Measurements from ENCODE around the gene SLFN5.
"Not testable (repeated sequence)": the region's sequence is repeated elsewhere in the genome, so short reads cannot be mapped to it uniquely, and the experiment has no call there.

The SLFN5 gene

DNA sequence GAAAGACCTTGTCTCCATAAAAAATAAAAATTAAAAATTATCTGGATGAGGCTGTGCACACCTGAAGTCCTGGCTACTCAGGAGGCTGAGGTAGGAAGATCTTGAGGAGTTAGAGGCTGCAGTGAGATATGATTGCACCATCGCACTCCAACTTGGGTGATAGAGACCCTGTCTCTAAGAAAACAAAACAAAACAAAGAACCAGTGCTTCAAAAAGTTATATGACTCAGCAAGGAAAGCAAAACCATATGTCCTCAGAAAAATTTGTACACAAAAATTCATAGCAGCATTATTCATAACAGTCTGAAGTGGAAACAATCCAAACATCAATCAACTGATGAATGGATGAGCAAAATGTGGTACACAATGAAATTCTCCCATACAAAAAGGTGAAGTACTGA is 48.9 kb downstream of the SLFN5 start:
- DNase-seq (ENCODE audit: low read depth) = no peak

- DNase-seq (ENCODE audit: low read depth) = no peak
Observed at GRCh38 chr17:35293151-35293847, 50.4 kb downstream of the SLFN5 start.

DNA sequence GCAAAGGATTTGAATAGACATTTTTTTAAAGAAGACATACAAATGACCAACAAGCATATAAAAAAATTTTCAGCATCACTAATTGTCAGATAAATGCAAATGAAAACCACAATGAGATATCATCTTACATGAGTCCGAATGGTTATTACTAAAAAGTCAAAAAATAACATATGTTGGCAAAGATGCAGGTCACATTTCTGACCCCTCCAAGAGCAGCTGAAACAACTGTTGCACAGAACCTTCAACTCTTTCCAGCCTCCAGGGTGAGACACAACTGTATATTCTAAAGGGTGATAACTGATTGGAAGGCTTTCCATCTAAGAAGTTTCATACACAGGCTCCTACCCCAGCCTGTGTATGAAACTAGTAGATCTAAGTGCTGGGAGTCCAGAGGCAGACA is 51.9 kb downstream of the SLFN5 start:
- no peak for DNase-seq (ENCODE audit: low read depth)

DNA sequence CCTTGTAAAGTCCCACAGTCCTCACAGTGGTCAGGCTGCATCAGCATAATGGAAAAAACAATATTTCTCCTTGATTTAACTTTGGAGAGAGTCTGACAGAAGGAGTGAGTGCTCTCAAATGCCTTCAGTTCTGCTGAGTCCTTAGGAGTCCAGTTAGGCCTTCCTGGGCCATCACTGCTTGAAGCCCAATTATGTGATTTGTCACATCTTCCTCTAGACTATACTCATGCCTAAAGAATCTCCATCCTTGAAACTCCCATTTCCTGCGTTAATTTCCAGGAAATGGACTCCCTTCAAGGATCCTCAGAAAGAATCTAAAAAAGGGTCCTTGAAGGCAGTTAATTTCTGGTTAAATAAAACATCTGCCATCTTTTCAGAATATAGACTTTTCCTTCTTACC is 52.8 kb downstream of the SLFN5 start:
- no peak for DNase-seq (ENCODE audit: low read depth)

DNA sequence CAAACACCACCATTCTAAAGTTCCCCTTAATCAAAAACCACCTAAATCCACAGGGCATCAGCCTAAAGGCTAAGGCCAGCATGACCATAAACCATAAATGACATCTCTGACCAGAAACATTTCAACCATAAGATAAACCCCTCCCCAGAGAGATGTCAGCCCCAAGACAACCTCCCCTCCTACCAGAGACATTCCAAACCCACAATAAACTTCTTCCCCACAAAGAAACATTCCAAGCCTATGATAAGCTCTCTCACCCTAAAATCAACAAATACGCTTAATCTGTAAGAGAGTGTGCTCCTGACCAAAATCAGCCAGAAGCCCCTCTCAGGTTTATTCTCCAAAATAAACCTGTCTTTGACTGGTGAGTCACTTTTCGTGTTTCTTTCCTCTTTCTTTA is 54.8 kb downstream of the SLFN5 start:
- no peak for DNase-seq (ENCODE audit: low read depth)

- DNase-seq (ENCODE audit: low read depth) = no peak
Observed at GRCh38 chr17:35298639-35299038, 55.8 kb downstream of the SLFN5 start.

GRCh38 chr17:35299135-35299534 is 56.3 kb downstream of the SLFN5 start:
- DNase-seq (ENCODE audit: low read depth) = no peak

GRCh38 chr17:35309345-35309744 is 66.5 kb downstream of the SLFN5 start:
- not testable (repeated sequence) for DNase-seq (ENCODE audit: low read depth)

DNA sequence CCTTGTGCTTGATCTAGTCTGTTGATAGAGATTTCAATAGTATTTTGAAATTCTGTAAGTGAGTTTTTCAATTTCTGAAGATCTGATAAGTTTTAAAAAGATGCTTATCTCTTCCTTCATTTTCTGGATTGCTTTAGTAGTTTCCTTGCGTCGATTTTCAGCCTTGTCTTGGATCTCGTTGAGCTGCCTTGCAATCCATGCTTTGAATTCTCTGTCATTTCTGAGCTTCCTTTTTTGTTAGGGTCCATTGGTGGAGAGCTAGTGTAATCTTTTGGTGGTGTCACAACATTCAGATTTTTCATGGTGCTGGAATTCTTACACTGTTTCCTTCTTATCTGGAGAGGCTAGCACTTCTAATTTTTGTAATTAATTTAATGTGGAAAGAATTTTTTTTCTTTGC is 69.5 kb downstream of the SLFN5 start:
- DNase-seq (ENCODE audit: low read depth) = no peak

GRCh38 chr17:35312790-35313711 is 70.2 kb downstream of the SLFN5 start:
- DNase-seq (ENCODE audit: low read depth) = peak; percentile 68

GRCh38 chr17:35313875-35314409 is 71.1 kb downstream of the SLFN5 start:
- DNase-seq (ENCODE audit: low read depth) = peak; percentile 2

DNA sequence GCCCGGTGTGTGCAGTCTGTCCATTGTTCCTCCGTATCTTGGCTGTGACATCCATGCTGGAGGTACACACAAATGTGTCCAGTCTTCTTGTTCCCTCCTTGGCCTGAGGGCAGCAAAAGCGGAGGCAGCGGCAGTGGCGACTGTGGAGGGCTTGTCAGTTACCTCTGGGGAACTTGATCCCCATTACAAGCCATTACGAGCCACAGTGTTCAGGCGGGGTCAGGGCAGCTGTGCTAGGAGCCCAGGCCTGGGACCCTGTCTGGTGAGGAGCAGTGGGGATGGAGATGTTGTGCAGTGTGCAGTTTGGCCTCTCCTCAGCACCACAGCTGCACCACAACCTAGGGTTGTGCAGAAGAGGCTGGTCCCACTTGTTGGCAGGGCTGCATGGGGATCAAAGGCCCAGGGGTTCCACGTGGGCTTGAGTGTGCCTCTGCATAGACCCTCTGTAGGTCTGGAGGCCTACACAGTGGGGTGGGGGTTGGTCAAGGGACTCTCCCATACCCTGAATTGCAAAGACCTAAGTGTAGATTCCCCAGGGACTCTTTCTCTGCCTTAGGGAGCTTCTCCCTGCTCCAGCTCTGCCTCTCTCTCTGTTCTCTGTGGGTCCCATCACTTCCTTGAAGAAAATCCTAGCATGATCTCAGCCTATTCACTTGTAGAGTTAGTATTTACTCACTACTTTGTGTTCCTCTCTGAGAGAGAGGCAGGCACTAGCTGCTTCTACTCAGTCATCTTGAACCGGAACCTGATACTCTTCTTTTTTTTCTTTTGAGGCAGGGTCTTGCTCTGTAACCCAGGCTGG is 71.7 kb downstream of the SLFN5 start:
- DNase-seq (ENCODE audit: low read depth) = no peak

DNA sequence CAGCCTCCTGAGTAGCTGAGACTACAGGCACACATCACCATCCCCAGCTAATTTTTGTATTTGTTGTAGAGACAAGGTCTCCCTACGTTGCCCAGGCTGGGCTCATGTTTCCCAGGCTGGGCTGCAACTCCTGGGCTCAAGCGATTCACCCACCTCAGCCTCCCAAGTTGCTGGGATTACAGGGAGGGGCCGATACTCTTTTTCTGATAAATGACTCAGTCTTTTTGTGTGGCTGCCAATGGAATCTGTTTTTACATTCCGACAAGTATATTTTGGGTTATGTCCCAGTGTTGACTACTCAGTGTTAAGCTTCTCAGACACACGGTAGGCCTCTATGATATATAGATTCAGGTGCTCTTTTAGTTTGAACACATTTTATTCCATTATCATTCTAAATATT is 72.4 kb downstream of the SLFN5 start:
- no peak for DNase-seq (ENCODE audit: low read depth)

DNA sequence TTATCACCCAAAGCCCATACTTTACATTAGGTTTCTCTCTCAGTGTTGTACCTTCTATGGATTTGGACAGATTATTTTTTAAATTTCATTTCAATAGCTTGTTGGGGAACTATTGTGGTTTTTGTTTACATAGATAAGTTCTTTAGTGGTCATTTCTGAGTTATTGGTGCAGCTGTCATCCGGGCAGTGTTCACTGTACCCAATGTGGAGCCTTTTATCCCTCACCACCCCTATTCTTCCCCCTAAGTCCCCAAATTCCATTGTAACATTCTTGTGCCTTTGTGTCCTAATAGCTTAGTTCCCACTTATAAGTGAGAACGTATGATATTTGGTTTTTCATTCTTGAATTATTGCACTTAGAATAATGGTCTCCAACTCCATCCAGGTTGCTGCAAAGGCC is 73.1 kb downstream of the SLFN5 start:
- DNase-seq (ENCODE audit: low read depth) = no peak

DNA sequence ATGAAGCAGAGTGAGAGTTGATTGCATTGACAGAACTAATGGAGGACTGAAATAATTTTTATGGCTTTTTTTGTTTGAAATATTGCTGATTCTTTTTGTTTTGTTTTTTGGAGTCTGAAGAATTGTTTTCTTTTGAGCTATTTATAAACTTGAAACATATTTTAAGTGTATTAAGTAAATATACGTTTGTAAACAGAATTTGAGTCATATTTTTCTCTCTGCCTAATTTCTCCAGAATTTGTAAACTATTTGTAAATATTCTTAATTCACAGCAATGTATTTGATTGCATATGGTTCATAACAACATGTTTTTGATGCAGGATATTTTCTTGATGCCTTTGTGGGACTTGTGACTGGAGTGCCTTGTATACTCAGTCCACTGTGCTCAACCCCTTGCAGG is 79.9 kb downstream of the SLFN5 start:
- DNase-seq (ENCODE audit: low read depth) = no peak

Measured in stimulated activated CD8-positive, alpha-beta memory T cell treated with anti-CD3 and anti-CD28 coated beads, Interleukin-12 subunit alpha, Interleukin-12 subunit beta, amount 100 ng/mL, for 4 hours (primary cell).